Gastrocnemius medialis (tissue), 4 donors: ENCODE results near the gene STPG3.

Source experiments
- CTCF ChIP-seq, 5 experiments: fragments of 450-650 bp in 3 of 5; fragments of 200-600 bp in 2 of 5; sonication (generic) in 2 of 5; IDR thresholded peaks in 4 of 5; conservative IDR thresholded peaks in 1 of 5; 1 replicate in 4 of 5; 2 replicates in 1 of 5; pipeline ENCODE4 v1.5.1; 2016 to 2019; ENCODE audit warnings: antibody characterized with exemption in 5 of 5, mild to moderate bottlenecking in 3 of 5, moderate library complexity in 3 of 5
- POLR2A ChIP-seq, 2 donors: fragments of 450-650 bp; IDR thresholded peaks; one replicate each; pipeline ENCODE4 v1.6.1; 2017; ENCODE audit warnings: antibody characterized with exemption in 2 of 2, mild to moderate bottlenecking in 2 of 2, moderate library complexity in 2 of 2

- TF ChIP-seq CTCF (IDR thresholded peaks at IDR 0.05 in 4 of 5, conservative IDR thresholded peaks at IDR 0.05 in 1 of 5) (peak; percentile 98 to 100 (median 99)), POLR2A (IDR thresholded peaks at IDR 0.05) (no peak)
Measured at GRCh38 chr9:137236238-137236935, 14.7 kb upstream of the STPG3 start.
